ENCODE measurements around the gene ARFIP1. TPM values are rescaled to one million over a fixed set of nuclear protein-coding genes. Genes with fewer than 3 reads are reported as not detected.
"Not testable (repeated sequence)": the region's sequence is repeated elsewhere in the genome, so short reads cannot be mapped to it uniquely, and the experiment has no call there.

ARFIP1 gene
- total RNA-seq, 1 donor from 2014 or later = 11.6 TPM

DNA sequence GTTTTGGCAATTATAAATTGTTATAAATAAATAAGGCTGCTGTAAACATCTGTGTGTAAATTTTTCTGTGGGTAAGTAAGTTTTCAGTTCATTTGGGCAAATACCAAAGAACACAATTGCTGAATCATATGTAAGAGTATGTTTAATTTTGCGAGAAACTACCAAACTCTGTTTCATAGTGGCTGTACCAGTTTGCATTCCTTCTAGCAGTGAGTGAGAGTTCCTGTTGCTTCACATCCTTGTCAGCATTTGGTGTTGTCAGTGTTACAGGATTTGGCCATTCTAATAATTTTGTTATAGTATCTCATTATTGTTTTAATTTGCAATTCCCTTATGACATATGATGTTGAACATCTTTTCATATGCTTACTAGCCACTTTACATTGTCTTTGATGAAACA, 48.4 kb downstream of the ARFIP1 start:
- no peak for DNase-seq (ENCODE audit: low spot score in 2 of 2)
- Histone ChIP-seq H3K27ac (no peak overlapping the region), H3K4me3 (no peak overlapping the region), H3K9me3 (peaks cover 0 to 39% of the 10 kb centered on the region in 2 donors), H3K4me1 (no peaks in the 10 kb centered on the region), H3K36me3 (peaks cover 0 to 20% of the 10 kb centered on the region in 2 donors), H3K27me3 (no peaks in the 10 kb centered on the region)
- intact Hi-C loops (cut with DNase I) = no loop called here
- TF ChIP-seq, protein P1, sequence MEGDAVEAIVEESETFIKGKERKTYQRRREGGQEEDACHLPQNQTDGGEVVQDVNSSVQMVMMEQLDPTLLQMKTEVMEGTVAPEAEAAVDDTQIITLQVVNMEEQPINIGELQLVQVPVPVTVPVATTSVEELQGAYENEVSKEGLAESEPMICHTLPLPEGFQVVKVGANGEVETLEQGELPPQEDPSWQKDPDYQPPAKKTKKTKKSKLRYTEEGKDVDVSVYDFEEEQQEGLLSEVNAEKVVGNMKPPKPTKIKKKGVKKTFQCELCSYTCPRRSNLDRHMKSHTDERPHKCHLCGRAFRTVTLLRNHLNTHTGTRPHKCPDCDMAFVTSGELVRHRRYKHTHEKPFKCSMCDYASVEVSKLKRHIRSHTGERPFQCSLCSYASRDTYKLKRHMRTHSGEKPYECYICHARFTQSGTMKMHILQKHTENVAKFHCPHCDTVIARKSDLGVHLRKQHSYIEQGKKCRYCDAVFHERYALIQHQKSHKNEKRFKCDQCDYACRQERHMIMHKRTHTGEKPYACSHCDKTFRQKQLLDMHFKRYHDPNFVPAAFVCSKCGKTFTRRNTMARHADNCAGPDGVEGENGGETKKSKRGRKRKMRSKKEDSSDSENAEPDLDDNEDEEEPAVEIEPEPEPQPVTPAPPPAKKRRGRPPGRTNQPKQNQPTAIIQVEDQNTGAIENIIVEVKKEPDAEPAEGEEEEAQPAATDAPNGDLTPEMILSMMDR (IDR thresholded peaks at IDR 0.05) = no peak

DNA sequence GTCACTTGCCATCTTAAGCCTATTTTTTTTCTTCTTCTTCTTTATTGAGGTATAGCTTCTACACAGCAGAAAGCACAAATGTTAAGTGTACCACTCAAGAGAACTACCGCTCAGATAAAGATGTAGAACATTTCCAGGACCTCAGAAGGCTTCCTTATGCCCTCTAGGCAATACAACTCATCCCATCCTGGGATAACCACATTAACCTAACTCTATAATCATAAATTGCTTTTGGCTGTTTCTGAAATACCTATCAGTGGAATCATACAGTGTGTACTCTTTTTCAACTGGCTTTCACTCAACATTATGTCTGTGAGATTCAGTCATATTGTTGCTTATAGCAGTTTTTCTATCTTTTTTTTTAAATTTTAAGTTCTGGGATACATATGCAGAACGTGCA, 51.7 kb downstream of the ARFIP1 start:
- no peak for DNase-seq (ENCODE audit: low spot score in 2 of 2)
- H3K27me3 ChIP-seq = no peaks in the 10 kb centered on the region
- H3K4me1 ChIP-seq = no peaks in the 10 kb centered on the region
- peaks cover 0 to 14% of the 10 kb centered on the region in 2 donors for H3K9me3 ChIP-seq
- TF ChIP-seq, protein P1 (IDR thresholded peaks at IDR 0.05) = no peak
- no peak overlapping the region for H3K4me3 ChIP-seq
- intact Hi-C loops (cut with DNase I) = no loop called here
- H3K27ac ChIP-seq = no peak overlapping the region
- peaks cover 0 to 50% of the 10 kb centered on the region in 2 donors for H3K36me3 ChIP-seq

DNA sequence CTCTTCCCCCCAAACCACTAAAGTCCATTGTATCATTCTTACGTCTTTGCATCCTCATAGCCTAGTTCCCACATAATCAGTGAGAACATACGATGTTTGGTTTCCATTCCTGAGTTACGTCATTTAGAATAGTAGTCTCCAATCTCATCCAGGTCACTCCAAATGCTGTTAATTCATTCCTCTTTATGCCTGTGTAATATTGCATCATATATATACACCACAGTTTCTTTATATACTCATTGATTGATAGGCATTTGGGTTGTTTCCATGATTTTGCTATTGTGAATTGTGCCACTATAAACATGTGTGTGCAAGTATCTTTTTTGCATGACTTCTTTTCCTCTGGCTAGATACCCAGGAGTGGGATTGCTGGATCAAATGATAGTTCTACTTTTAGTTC, 57.2 kb downstream of the ARFIP1 start:
- intact Hi-C loops (cut with DNase I) = no loop called here
- H3K27me3 ChIP-seq = no peaks in the 10 kb centered on the region
- TF ChIP-seq, protein P1 (IDR thresholded peaks at IDR 0.05) = no peak
- no peak for DNase-seq (ENCODE audit: low spot score in 2 of 2)
- H3K9me3 ChIP-seq = peaks cover 0 to 4% of the 10 kb centered on the region in 2 donors
- H3K36me3 ChIP-seq = peaks cover 3 to 47% of the 10 kb centered on the region in 2 donors
- H3K27ac ChIP-seq = no peak overlapping the region
- H3K4me1 ChIP-seq = no peaks in the 10 kb centered on the region
- H3K4me3 ChIP-seq = no peak overlapping the region

DNA sequence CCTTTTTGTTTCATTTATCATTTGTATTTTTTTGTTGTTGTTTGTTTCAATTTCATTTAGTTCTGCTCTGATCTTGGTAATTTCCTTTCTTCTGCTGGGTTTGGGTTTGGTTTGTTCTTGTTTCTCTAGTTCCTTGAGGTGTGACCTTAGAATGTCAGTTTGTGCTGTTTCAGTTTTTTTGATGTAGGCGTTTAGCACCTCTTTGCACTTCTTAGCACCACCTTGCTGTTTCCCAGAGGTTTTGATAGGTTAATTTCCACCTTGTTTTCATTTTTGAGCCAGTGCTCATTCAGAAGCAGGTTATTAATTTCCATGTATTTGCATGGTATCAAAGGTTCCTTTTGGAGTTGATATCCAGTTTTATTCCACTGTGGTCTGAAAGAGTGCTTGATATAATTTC, 60.0 kb downstream of the ARFIP1 start:
- H3K36me3 ChIP-seq = peaks cover 3 to 27% of the 10 kb centered on the region in 2 donors
- H3K27me3 ChIP-seq; H3K4me3 ChIP-seq; H3K4me1 ChIP-seq; H3K9me3 ChIP-seq; DNase-seq (ENCODE audit: low spot score in 2 of 2); intact Hi-C loops (cut with DNase I); H3K27ac ChIP-seq: not testable (repeated sequence)

DNA sequence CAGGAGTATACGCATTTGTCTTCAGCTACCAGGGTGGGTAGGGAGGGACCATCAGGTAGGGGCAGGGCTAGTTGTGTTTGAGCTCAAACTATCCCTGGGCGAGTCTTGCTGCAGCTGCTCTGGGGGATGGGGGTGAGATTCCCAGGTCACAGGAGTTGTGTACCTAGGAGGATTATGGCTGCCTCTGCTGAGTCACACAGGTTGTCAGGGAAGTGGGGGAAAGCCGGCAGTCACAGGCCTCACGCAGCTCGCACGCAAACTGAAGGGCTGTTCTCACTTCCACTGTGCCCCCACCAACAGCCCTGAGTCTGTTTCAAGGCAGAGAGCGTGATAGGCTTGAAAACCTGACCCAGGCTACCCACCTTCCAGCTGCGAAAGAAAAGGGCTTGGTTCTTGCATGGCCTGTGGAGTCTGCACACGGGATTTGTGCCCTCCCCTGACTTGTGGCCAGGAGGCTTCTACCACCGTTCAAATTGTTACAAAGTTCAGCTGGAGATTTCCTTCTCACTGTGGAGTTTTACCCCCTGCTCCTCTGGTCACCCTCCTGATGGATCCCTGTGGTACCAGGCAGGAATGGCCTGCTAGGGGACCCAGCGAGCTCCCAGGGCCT, 63.8 kb downstream of the ARFIP1 start:
- Histone ChIP-seq H3K9me3 (no peaks in the 10 kb centered on the region), H3K27ac (no peak overlapping the region), H3K27me3 (no peaks in the 10 kb centered on the region), H3K4me3 (no peak overlapping the region), H3K36me3 (peaks cover 0 to 5% of the 10 kb centered on the region in 2 donors), H3K4me1 (no peaks in the 10 kb centered on the region)
- no peak for DNase-seq (ENCODE audit: low spot score in 2 of 2)
- TF ChIP-seq, protein P1 (IDR thresholded peaks at IDR 0.05) = no peak
- intact Hi-C loops (cut with DNase I) = no loop called here

DNA sequence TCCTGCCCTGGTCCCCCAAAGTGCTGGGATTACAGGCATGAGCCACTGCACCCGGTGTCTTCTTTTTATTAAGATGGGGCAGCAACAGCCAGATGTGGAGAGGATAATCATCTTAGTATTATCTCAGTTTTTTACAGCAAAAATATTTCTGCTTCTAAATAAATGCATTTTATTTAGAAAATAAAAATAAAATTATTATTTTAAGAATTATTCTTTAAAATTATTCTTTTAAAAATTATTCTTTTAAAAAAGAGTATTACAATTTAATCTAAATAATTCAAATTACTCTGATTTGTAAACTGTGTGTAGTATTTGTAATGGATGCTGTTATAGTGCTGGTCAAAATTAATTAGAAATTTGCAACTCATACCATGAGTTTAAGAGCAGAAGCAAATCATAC, 67.6 kb downstream of the ARFIP1 start:
- H3K27me3 ChIP-seq = no peaks in the 10 kb centered on the region
- peaks cover 0 to 2% of the 10 kb centered on the region in 2 donors for H3K9me3 ChIP-seq
- DNase-seq (ENCODE audit: low spot score in 2 of 2) = no peak
- H3K4me1 ChIP-seq = no peaks in the 10 kb centered on the region
- intact Hi-C loops (cut with DNase I) = loop anchor here (5.0 kb wide), 1 partner anchor 235 kb away; no protein-coding TSS in a partner anchor
- H3K27ac ChIP-seq = no peak overlapping the region
- TF ChIP-seq, protein P1 (IDR thresholded peaks at IDR 0.05) = no peak
- no peaks in the 10 kb centered on the region for H3K36me3 ChIP-seq
- H3K4me3 ChIP-seq = no peak overlapping the region
